Left ventricle myocardium inferior (tissue), 1 donor: ENCODE results near the gene ACSS1. TPM values are rescaled to one million over a fixed set of nuclear protein-coding genes. Genes with fewer than 3 reads are reported as not detected.
A peak's percentile ranks its signal among the peaks of the same experiment; 100 is the strongest.

Experiments used
- DNase-seq: peaks from one replicate; pipeline ENCODE4 v3.0.0-alpha.2; 2020
- H3K27ac ChIP-seq: fragments of 200-600 bp; replicated peaks from 2 replicates; pipeline ENCODE4 v1.8.0; 2021
- H3K27me3 ChIP-seq: fragments of 200-600 bp; 2 replicates; pipeline ENCODE4 v1.8.0; 2021; ENCODE audit warnings: low read depth
- H3K36me3 ChIP-seq: fragments of 200-600 bp; 2 replicates; pipeline ENCODE4 v1.8.0; 2021
- H3K4me1 ChIP-seq: fragments of 200-600 bp; 2 replicates; pipeline ENCODE4 v1.8.0; 2021
- H3K4me3 ChIP-seq: fragments of 200-600 bp; 2 replicates; pipeline ENCODE4 v1.8.0; 2021; ENCODE audit warnings: mild to moderate bottlenecking, moderate library complexity
- H3K9me3 ChIP-seq: fragments of 200-600 bp; replicated peaks from 2 replicates; pipeline ENCODE4 v1.8.0; 2021
- intact Hi-C: fragments of 100-400 bp; cut with micrococcal nuclease; formaldehyde crosslinking; loops from one replicate; pipeline ENCODE4 v1.11.0; 2022
- total RNA-seq: library from RNA; stranded (reverse); fragmentation: NEBNext Ultra II Directional; extraction: Animal tissue kit (Norgen Biotek cat#: 25700); gene quantifications from one replicate; pipeline ENCODE4 v1.2.1, GENCODE V29; 2021
- TF ChIP-seq, protein P1 (sequence below): fragments of 200-600 bp; IDR thresholded peaks from 2 replicates; pipeline ENCODE4 v1.8.0; 2021; ENCODE audit warnings: antibody characterized with exemption, mild to moderate bottlenecking, borderline replicate concordance
- donor health status: DM: no; HTN: yes; CAD: no; lungs with severe emphysema.

The ACSS1 gene
- total RNA-seq, 1 donor from 2014 or later, result 159 TPM

DNA sequence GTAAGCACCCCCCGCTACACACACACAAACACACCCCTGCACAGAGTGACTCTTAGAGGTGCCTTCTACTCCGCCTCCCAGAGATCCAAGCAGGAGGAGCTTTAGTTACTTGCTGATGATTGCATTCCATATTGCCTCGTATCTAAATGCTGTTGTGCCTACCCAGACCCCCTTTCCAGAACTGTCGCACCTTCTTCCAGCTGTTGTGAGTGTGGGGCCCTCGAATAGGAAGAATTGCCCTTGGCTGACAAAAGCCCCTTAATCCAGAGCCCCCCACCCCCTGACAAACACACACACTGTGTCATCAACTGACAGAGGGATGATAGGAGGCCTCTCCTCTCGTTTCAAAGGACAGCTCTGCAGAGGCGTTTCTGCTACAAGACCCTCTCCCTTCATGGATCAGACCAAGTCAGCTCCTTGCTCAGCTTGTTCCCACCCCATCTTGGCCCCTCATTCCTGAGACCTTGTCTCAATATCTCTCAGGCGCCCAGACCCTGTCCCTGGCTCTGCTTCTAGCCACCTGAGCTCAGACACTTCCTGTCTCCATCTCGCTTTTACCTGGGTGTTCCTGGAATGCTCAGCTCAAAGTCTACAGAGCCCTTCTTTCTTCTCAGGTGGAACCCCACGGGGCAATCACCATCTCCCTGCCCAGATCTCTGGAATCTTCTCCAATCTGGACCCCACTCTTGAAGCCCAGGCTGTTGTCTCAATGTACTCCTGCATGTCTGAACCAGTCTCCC lies 28.0 kb upstream of the ACSS1 start:
- H3K4me1 ChIP-seq, result peaks cover 32% of the 10 kb centered on the region
- intact Hi-C loops, result loop anchor here (10.0 kb wide), 1 partner anchor 79 kb away; no protein-coding TSS in a partner anchor
- H3K4me3 ChIP-seq, result no peak overlapping the region
- no peaks in the 10 kb centered on the region for H3K9me3 ChIP-seq
- DNase-seq, result no peak
- TF ChIP-seq, protein P1, sequence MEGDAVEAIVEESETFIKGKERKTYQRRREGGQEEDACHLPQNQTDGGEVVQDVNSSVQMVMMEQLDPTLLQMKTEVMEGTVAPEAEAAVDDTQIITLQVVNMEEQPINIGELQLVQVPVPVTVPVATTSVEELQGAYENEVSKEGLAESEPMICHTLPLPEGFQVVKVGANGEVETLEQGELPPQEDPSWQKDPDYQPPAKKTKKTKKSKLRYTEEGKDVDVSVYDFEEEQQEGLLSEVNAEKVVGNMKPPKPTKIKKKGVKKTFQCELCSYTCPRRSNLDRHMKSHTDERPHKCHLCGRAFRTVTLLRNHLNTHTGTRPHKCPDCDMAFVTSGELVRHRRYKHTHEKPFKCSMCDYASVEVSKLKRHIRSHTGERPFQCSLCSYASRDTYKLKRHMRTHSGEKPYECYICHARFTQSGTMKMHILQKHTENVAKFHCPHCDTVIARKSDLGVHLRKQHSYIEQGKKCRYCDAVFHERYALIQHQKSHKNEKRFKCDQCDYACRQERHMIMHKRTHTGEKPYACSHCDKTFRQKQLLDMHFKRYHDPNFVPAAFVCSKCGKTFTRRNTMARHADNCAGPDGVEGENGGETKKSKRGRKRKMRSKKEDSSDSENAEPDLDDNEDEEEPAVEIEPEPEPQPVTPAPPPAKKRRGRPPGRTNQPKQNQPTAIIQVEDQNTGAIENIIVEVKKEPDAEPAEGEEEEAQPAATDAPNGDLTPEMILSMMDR, result no peak
- no peaks in the 10 kb centered on the region for H3K36me3 ChIP-seq
- H3K27me3 ChIP-seq, result peaks cover 100% of the 10 kb centered on the region
- no peak overlapping the region for H3K27ac ChIP-seq

DNA sequence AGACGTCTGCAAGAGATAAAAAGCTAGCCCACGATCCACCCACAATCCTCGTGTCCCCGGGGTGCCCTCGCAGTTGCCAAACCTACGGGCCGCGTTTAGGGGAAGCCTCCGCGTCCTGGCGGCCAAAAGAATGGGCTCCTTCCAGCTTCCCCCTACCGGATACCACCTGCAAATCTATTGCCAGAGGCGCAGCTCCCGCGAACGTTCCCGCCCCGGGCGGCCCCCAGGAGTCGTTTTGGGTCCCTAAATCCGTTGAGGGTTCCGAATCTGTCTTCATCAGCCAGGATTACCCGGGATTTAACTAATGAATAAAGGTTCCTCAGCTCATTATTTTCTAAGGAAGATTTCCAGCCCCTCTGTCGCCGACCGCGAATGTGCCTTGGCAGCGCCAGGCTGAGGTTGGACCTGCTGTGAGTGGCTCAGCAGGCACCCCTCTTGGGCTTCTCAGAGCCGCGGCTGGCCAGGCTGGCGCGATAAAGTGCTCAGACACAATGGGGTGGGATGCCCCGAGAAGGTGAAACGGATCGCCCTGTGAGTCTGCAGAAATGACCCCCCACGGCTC lies 26.8 kb upstream of the ACSS1 start:
- DNase-seq, result no peak
- intact Hi-C loops, result loop anchor here (10.0 kb wide), 1 partner anchor 80 kb away; no protein-coding TSS in a partner anchor
- Histone ChIP-seq H3K27me3 (peaks cover 100% of the 10 kb centered on the region), H3K27ac (no peak overlapping the region), H3K36me3 (no peaks in the 10 kb centered on the region), H3K4me3 (peak overlapping the region; percentile 33), H3K4me1 (peaks cover 32% of the 10 kb centered on the region), H3K9me3 (no peaks in the 10 kb centered on the region)
- TF ChIP-seq, protein P1, result no peak

DNA sequence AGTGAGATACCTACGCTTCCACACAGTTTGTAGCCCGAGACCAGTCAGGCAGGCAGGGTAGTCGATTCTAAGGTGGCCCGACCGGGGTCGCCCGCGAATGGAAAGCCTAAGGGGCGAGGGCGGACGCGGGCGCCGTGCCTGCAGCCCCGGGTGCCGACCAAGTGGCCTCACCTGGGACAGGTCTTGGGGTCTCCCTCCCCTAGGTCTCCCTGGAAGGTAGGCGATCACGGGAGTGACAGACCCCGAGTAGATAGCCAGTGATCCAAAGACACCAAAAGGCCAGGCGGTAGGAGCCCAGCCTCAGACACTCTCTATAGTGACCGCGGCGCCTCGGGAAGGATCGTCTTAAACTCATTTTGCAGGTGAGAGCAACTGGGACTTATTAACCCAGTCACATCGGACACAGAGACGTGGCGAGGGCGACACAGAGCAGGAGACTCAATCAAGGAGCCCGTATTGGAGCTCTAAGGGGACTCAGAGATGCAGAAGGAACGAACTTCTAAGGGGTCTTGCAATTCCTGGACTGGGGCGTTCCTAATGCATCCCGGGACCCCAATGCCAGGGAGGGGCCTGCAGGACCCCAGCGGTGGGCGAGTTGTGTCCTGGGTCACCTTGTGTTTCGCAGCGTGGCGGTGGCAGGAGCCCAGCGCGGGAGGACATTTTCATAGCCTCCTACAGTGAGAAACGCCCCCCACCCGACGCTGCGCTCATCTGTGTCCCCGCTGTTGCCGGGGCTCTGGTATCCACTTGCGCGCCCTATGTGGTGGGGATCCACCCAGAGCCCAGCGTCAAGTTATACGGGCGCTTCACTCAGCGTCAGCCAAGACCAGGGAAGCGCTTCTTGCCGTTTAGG lies 26.1 kb upstream of the ACSS1 start:
- Histone ChIP-seq H3K27ac (no peak overlapping the region), H3K4me3 (peak overlapping the region; percentile 33)
- intact Hi-C loops, result loop anchor here (10.0 kb wide), 1 partner anchor 81 kb away; no protein-coding TSS in a partner anchor

DNA sequence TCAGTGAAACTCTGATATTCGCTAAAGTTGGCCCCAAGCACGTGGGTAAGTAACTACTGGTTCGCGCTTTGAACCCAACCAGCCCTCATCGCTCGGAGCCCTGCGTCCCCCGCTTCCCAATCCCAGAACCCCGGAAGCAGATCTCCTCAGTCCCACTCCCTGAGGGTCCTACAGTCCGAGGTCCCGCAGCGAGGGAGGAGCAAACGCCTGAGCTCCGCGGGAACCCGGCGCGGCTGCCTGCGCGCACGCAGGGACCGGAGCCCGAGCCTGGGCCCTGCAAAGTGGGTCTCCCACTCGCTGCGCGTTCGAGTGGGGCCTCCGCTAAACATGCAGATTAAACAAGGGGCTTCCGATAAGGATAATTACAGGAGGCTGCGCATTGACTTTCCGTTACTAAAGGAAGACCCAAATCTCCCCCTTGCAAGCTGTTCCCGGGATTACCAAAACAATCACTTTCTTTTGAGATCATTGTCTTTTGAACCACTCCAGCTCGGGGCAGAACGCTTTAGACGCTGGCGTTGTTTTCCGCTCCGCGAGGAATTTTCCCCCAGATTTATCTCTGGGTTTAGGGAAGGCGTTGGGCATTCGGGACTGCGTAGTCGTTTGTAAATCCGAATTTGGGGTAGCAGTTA lies 25.3 kb upstream of the ACSS1 start:
- TF ChIP-seq, protein P1, result no peak
- no peak for DNase-seq
- Histone ChIP-seq H3K4me1 (peaks cover 32% of the 10 kb centered on the region), H3K27me3 (peaks cover 100% of the 10 kb centered on the region), H3K4me3 (peak overlapping the region; percentile 33), H3K27ac (no peak overlapping the region), H3K9me3 (no peaks in the 10 kb centered on the region), H3K36me3 (no peaks in the 10 kb centered on the region)
- intact Hi-C loops, result loop anchor here (10.0 kb wide), 1 partner anchor 82 kb away; no protein-coding TSS in a partner anchor

More for the DNA sequence above, 26.1 kb upstream of the ACSS1 start:
- TF ChIP-seq, protein P1, result peak; percentile 56
- Histone ChIP-seq H3K9me3 (no peaks in the 10 kb centered on the region), H3K36me3 (no peaks in the 10 kb centered on the region), H3K4me1 (peaks cover 32% of the 10 kb centered on the region), H3K27me3 (peaks cover 100% of the 10 kb centered on the region)
- DNase-seq, result no peak

DNA sequence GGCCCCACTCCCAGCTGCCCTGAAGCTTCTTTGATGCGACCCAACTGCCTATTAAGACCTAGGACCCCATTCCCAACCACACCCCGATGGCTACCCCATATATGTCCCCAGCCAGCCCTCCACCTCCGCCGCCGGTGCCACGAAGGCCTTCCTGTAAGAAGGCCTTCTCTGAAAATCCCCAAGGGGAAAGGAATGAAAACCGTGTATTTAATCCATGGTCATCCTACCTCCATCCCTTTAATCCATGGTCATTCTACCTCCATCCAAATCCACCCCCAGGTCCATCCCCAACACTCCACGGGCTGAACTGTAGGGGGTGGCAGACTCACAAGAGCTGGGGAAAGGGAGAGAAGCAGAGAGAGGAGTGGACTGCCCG lies 24.5 kb upstream of the ACSS1 start:
- Histone ChIP-seq H3K4me3 (no peak overlapping the region), H3K9me3 (no peaks in the 10 kb centered on the region), H3K27ac (no peak overlapping the region), H3K36me3 (no peaks in the 10 kb centered on the region), H3K27me3 (peaks cover 100% of the 10 kb centered on the region), H3K4me1 (peaks cover 38% of the 10 kb centered on the region)
- intact Hi-C loops, result loop anchor here (10.0 kb wide), 1 partner anchor 82 kb away; no protein-coding TSS in a partner anchor
- TF ChIP-seq, protein P1, result no peak
- no peak for DNase-seq
